Stimulated activated naive CD8-positive, alpha-beta T cell treated with anti-CD3 and anti-CD28 coated beads, Interleukin-15, Interleukin-2, amounts not matched to agents 100 U/mL and 50 U/mL, for 24 hours (primary cell): ENCODE data around the gene TRO.

Source experiments
- ATAC-seq: fragments of 150-1000 bp; cut with Tn5 transposase; one replicate; pipeline ENCODE4 v1.10.0; 2021
- DNase-seq: peaks from one replicate; pipeline ENCODE4 v3.0.0; 2021

The TRO gene, protein sequence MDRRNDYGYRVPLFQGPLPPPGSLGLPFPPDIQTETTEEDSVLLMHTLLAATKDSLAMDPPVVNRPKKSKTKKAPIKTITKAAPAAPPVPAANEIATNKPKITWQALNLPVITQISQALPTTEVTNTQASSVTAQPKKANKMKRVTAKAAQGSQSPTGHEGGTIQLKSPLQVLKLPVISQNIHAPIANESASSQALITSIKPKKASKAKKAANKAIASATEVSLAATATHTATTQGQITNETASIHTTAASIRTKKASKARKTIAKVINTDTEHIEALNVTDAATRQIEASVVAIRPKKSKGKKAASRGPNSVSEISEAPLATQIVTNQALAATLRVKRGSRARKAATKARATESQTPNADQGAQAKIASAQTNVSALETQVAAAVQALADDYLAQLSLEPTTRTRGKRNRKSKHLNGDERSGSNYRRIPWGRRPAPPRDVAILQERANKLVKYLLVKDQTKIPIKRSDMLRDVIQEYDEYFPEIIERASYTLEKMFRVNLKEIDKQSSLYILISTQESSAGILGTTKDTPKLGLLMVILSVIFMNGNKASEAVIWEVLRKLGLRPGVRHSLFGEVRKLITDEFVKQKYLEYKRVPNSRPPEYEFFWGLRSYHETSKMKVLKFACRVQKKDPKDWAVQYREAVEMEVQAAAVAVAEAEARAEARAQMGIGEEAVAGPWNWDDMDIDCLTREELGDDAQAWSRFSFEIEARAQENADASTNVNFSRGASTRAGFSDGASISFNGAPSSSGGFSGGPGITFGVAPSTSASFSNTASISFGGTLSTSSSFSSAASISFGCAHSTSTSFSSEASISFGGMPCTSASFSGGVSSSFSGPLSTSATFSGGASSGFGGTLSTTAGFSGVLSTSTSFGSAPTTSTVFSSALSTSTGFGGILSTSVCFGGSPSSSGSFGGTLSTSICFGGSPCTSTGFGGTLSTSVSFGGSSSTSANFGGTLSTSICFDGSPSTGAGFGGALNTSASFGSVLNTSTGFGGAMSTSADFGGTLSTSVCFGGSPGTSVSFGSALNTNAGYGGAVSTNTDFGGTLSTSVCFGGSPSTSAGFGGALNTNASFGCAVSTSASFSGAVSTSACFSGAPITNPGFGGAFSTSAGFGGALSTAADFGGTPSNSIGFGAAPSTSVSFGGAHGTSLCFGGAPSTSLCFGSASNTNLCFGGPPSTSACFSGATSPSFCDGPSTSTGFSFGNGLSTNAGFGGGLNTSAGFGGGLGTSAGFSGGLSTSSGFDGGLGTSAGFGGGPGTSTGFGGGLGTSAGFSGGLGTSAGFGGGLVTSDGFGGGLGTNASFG (N-terminal part only)

DNA sequence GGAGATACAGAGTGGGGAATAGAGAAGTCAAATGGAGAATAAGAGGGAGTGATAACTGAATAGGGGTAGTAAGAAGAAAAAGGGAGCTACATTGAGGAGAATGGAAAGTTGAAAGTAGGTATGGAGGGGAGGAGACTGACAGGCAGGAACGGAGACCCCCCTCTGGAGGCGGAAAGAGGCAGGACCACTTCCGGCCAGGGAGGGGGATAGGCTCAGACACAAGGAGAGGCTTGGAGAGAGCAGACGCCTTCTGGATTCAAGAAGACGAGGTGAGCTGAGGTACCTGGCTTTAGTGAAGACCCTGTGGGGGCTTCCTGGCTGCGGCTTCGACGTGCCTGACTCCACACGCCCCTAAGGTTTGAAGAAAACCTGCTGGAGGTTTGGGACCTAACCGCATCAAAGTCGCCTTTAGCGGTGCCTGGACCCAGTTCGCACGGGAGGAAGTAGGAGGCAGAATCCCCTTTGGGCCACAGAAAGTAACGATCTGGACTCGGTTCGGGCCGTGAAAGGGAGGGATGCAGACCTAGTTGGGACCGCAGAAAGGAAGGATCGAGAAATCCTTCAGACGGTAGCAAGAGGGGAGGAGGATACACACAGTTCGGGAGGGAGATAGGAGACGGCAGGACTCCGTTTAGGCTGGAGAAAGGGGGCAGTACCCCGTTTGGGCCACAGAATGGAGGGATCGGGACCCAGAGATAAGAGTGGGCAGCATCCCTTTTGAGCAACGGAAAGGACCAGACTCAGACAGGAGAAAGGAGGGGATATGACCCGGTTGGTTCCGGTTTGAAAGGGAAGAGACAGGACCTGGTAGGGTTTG, at the start of gene TRO:
TSS of gene TRO (plus strand) at position 215 of the 817 bp plus-strand sequence. CDS start 1,423 bp downstream, outside the sequence.
- DNase-seq (peak; percentile 9), ATAC-seq (no peak)

DNA sequence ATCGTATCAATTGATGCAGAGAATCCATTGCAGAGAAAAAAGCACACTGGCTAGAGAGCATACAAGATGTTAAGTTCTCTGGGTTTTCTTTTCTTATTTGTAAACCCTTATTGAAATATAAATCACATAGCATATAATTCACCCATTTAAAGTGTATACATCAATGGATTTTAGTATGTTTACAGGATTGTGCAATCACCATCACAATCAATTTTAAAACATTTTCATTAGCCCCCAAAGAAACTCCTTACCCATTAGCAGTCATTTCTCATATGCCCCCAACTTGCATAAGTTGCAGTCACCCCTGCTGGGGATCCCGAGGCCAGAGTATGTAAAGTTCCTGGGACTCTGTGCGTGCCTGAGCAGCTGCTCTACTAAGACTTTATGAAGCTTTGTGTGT, 34.9 kb upstream of the TRO start:
- DNase-seq (no peak), ATAC-seq (no peak)

DNA sequence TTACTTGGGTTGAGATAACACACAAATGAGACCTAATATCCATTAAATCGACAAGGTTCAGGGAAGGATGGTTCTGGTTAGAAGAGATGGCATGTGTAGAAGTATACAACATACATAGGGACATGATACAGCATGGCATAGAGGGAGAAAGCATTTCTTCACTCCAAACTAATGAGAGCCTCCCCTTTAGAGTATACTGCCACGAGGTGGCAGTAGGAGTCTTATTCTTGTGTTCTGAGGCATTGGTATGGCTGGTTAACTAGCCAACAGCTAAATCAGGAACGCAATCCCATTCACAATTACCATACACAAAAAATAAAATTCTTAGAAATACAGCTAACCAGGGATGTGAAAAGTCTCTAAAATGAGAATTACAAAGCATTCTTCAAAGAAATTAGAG, 29.1 kb upstream of the TRO start:
- DNase-seq (peak; percentile 7), ATAC-seq (peak; percentile 55)

DNA sequence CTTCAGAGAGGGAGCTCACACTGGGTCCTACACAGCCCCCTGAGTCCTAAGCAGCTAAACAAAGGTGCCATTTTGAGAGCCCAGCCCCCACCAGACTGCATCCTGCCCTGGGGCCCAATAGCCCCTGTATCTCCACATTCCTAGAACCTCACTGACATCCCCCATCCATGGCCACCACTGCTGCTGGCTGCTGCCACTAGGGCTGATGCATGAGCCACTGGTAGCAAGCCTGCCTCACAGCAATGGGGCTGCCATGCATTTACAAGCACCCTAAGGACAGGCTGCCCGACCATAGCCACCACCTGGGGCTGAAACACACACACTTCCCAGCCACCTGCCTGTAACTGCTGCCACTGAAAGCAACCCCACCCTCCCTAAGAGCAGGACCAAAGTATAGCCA, 26.5 kb upstream of the TRO start:
- ATAC-seq (no peak), DNase-seq (no peak)

DNA sequence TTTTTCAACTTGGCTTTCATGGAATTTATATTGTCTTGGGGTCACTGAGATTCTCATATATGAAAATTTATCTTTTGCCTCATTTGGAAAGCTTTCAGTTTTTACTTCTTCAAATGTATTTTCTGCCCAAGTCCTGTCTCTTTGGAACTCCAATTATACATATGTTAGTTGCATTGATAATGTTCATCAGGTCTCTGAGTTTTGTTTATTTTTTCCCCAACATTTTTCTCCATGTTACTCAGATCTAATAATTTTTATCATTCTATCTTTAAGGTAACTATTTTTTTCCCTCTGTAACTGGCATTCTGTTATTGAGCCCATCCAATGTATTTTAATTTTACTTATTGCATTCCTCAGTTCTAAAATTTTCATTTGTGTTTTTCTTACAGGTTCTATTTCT, 10.7 kb upstream of the TRO start:
- no peak for ATAC-seq

DNA sequence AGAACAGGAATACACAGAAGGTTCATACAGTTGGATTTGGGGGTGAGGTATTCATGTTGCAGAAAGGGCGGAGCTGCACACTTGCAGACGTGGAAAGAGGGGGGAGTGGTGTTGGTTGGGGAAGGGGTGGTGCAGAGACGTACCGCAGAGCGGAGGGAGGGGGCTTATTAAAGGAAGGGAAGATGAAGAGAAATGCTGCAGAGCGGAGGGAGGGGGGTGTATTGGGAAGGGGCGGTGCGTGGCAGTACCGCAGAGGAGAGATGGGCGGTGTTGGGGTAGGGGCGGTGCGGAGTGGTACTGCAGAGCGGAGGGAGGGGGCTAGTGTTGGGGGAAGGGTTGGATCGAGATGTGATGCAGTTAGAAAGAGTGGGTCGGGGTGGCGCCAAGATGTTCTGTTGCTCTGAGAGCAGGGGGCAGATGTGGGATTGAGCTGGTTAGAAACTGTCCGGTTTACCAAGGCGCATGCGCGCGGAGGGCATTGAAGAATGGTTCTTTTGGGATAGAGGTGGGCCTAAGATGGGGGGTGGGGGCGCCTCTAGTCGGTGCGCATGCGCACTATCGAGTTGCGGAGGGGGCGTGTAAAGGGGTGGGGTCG, 900 bp downstream of the TRO start:
- ATAC-seq: peak; percentile 49
- DNase-seq: peak; percentile 54

More for the DNA sequence above, 10.7 kb upstream of the TRO start:
- DNase-seq: no peak

DNA sequence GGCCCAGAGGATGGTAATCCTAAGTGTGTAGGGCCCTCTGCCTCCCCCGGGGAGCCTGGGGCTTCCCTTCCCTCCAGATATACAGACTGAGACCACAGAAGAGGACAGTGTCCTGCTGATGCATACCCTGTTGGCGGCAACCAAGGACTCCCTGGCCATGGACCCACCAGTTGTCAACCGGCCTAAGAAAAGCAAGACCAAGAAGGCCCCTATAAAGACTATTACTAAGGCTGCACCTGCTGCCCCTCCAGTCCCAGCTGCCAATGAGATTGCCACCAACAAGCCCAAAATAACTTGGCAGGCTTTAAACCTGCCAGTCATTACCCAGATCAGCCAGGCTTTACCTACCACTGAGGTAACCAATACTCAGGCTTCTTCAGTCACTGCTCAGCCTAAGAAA, 1.9 kb downstream of the TRO start:
- ATAC-seq (no peak), DNase-seq (no peak)

DNA sequence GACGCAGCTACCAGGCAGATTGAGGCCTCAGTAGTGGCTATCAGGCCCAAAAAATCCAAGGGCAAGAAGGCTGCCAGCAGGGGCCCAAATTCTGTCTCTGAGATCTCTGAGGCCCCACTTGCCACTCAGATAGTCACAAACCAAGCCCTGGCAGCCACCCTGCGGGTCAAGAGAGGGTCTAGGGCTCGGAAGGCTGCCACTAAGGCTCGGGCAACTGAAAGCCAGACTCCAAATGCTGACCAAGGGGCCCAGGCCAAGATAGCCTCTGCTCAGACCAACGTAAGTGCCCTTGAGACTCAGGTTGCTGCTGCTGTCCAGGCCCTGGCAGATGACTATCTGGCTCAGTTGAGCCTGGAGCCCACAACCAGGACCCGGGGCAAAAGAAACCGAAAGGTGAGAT, 2.8 kb downstream of the TRO start:
- ATAC-seq: no peak
- no peak for DNase-seq

DNA sequence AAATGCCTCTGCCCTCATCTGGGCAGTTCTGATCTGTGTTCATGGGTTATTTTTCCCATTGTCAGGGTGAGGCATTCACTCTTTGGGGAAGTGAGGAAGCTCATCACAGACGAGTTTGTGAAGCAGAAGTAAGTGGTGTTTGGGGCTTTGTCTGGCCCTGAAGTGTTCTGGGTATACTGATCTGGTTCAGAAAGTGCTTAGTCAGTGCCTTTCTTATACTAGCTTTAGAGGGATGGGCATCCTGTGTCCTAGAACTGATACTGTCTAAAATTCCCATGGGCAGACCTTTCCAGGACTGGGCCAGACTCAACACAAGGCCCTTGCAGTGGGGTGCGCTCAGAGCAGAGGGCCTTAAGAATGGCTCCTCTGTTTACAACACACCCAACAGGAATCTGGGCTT, 6.4 kb downstream of the TRO start:
- DNase-seq (no peak), ATAC-seq (no peak)

DNA sequence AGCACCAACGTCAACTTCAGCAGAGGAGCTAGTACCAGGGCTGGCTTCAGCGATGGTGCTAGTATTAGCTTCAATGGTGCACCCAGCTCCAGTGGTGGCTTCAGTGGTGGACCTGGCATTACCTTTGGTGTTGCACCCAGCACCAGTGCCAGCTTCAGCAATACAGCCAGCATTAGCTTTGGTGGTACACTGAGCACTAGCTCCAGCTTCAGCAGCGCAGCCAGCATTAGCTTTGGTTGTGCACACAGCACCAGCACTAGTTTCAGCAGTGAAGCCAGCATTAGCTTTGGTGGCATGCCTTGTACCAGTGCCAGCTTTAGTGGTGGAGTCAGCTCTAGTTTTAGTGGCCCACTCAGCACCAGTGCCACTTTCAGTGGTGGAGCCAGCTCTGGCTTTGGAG, 8.3 kb downstream of the TRO start:
- DNase-seq (no peak), ATAC-seq (no peak)

DNA sequence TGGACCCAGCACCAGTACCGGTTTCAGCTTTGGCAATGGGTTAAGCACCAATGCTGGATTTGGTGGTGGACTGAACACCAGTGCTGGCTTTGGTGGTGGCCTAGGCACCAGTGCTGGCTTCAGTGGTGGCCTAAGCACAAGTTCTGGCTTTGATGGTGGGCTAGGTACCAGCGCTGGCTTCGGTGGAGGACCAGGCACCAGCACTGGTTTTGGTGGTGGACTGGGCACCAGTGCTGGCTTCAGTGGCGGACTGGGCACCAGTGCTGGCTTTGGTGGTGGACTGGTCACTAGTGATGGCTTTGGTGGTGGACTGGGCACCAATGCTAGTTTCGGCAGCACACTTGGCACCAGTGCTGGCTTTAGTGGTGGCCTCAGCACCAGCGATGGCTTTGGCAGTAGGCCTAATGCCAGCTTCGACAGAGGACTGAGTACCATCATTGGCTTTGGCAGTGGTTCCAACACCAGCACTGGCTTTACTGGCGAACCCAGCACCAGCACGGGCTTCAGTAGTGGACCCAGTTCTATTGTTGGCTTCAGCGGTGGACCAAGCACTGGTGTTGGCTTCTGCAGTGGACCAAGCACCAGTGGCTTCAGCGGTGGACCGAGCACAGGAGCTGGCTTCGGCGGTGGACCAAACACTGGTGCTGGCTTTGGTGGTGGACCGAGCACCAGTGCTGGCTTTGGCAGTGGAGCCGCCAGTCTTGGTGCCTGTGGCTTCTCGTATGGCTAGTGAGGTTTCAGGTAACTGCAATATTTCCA, 9.8 kb downstream of the TRO start:
- no peak for ATAC-seq
- DNase-seq: no peak

DNA sequence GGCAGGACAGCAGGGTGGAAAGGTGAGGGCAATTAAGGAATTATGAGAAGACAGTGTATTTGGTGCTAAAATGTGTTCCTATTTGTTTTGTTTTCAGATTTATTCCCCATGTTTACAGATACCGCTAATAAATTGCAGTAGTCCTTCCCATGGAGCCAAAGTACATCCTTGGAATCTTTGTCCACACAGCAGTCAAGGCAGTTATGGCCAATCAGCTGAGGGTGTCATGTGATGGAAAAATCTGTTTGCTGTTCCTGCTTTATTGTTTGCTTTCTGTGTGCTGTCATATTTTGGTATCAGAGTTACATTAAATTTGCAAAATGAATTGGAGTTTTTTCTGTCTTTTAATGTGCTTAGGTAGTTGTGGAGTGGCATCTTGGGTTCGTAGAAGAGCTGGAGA, 10.5 kb downstream of the TRO start:
- DNase-seq (no peak), ATAC-seq (no peak)

DNA sequence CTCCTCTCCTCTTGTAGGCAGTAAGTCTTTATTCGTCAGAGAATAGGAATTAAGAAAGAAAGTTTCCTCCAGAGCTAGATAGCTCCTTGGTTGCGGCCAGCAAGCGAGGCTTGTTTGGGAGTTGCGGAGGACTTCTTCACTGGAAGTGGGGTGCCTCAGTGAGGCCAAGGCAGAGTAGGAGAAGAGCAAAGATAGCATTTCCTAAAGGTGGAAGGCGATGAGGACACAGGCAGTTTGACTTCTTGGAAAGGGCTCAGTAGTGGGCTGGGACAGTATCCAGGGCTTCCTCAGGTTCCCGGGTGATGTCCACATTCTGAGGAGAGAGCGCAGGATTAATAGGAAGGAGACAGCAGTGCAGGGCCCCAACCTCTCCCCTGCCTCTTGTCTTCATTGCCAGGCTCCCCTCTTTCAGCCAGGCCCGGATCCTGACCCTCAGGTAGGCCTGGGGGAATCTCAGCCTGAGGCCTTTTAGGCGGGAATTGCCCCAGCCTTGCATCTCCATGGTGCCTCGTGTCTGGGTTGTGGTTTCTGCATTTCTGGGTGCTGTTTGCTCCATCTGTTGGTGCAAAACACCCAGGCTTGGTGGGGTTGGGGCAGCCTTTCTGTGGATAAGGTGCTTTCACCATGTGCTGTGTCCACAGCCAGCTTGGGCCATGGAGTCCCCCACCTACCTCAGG, 12.7 kb downstream of the TRO start:
- no peak for DNase-seq
- no peak for ATAC-seq

DNA sequence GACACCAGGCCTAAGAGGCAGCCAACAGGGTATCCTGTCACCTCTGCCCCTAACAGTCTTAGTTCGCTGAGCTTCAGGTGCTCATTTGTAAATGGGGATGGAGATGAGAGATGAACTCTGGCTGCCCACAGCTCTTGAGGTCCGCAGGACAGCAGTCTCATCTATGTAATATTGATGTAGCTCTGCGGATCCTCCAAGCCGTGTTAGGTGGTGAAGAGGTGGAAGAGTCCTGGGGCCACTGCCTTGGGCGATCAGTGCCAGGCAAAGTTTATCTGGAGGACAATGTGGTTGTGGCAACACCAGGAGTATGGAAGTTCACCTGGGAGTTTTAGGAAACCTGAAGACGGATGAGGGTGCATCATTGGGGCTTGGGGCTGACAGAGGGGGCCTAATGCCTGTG, 13.4 kb downstream of the TRO start:
- DNase-seq (no peak), ATAC-seq (no peak)

DNA sequence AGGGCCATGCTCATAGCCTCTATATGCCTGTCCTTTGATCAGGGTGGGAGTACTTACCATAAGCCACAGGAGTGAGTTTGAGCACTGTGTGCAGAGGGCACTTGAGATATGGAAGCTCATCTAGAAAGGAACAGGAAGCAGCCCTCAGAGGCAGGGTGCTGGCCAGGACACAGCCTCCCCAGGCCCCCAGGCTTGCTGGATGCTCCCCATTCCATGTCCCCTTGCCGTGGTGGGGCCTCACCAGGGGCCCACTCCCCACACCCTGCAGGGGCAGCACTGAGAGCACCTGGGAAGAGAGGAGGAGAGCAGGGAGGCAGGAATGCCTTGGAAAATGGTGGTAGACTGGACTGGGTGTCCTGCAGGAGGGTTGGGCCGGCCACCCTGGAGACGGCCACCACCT, 14.3 kb downstream of the TRO start:
- DNase-seq: no peak

DNA sequence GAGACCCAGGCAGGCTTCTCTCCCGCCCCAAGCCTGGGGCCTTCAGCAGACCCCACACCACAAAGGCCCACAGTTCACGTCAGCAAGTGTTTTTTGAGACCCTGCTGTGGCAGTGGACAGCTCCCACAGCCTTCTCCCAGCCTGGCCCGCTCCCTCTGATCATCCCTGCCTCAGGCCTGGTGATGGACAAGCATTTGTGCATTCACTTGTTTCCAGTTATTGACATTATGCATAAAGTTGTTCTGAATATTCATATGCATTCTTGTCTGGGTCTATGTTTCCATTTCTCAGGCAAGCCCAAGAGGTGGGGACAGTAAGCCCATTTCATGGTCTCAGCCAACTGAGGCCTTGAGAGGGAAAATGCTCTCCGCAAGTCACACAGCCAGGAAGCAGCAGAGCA, 14.7 kb downstream of the TRO start:
- ATAC-seq (no peak), DNase-seq (no peak)

More for the DNA sequence above, 14.3 kb downstream of the TRO start:
- ATAC-seq: no peak

DNA sequence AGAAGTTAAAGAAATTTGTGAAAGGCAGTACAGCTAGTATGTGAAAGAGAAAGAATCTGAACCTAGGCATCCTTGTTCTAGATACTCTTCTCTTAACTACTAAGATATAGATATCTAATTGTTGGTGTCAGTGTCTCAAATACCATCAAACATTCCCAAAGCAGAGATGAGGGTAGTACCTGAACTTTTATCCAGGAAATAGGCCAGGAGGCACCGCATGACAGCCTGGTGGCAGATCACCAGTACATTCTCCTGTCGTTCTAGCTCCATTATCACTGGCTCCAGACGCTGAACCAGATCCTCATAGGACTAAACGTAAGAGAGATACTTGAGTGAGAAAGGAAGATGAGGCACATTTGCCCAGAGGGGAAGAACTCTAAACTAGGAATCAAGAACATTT, 16.8 kb downstream of the TRO start:
- ATAC-seq: no peak

DNA sequence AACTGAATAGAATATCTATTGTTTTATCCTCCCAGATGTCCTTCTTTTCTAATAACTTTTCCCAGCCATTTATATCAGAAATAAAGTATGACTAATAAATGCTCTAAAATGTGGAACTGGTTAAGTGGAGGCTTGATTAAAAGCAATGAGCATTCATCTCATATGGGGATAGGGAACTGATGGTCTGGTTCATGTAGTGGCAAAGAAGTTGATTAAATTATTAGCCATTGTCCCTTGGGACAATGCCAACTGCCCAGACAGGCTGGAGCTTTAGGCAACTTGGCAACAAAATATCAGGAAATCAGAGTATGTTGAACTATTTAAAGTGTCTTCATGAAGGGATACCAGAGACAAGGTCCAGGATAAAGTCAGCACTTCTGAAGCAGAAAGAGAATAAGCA, 24.2 kb downstream of the TRO start:
- no peak for ATAC-seq
- no peak for DNase-seq

More for the DNA sequence above, 16.8 kb downstream of the TRO start:
- DNase-seq: no peak

DNA sequence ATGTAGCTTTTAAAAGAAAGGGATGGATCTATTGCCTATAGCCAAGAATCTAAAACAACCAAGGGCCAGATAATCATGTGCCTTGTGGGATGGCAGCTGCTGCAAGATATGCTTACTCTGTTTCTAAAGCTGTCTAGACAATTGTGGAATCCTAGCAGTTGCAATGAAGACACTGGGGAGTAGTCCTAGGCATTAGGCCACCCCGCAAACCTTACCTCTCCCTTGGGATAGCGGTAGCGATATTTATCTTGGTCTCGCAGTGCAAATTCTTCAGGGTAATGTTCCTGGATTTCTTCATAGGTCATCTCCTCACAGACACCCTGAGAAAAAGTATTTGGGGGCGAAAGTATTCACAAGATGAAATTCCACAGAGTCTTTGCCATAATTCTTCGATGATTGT, 24.6 kb downstream of the TRO start:
- no peak for ATAC-seq
- DNase-seq: no peak
